A549 (cell line): ENCODE data around the gene MFSD2A. TPM values are rescaled to one million over a fixed set of nuclear protein-coding genes. Genes with fewer than 3 reads are reported as not detected.

Experiments used
- ATAC-seq, 2 experiments: fragments of 200-7000 bp in 1 of 2; fragments of >200 bp in 1 of 2; cut with Nextera tagmentation in 1 of 2; cut with Tn5 transposase in 1 of 2; 3 replicates each; pipeline versions ENCODE4 v1.8.0 to v1.9.1; 2018 to 2020; ENCODE audit warnings: mild to moderate bottlenecking in 1 of 2, moderate library complexity in 1 of 2
- CTCF ChIA-PET: fragments of 300-600 bp; sonication (Branson Sonifier 250); formaldehyde crosslinking; extraction: SDS; loops from one replicate; lab custom pipeline; 2021; ENCODE audit warnings: antibody characterized with exemption, inconsistent platforms; lab: Yijun Ruan, JAX
- POLR2A ChIA-PET: fragments of 350-600 bp; formaldehyde crosslinking; extraction: SDS; loops from one replicate; lab custom pipeline; 2021; ENCODE audit warnings: antibody characterized with exemption, inconsistent platforms; lab: Yijun Ruan, JAX
- DNase-seq, 2 experiments: peaks; one replicate each; pipeline versions ENCODE4 v3.0.0 to v3.0.0-alpha.2; 2011 to 2016; ENCODE audit warnings: low read depth in 1 of 2, low spot score in 1 of 2
- FAIRE-seq: peaks from 2 replicates; lab custom pipeline; 2011; peaks lifted over from hg19 to GRCh38; lab: Jason Lieb, UNC
- H3K27ac ChIP-seq, 2 experiments: fragments of >200 bp; sonication (Bioruptor Twin); formaldehyde crosslinking; 3 replicates each; pipeline ENCODE4 v1.5.1; 2016 to 2017
- H3K4me1 ChIP-seq: fragments of >200 bp; sonication (Bioruptor Twin); formaldehyde crosslinking; 3 replicates; pipeline ENCODE4 v1.6.1; 2016
- H3K4me2 ChIP-seq: fragments of >200 bp; sonication (Bioruptor Twin); formaldehyde crosslinking; 3 replicates; pipeline ENCODE4 v1.6.1; 2016
- H3K4me3 ChIP-seq: fragments of >200 bp; sonication (Bioruptor Twin); formaldehyde crosslinking; 3 replicates; pipeline ENCODE4 v1.5.1; 2016
- H3K9me3 ChIP-seq: fragments of >200 bp; sonication (Bioruptor Twin); formaldehyde crosslinking; 3 replicates; pipeline ENCODE4 v1.6.1; 2016
- BHLHE40 ChIP-seq: IDR thresholded peaks from 2 replicates; pipeline ENCODE4 v1.6.1; 2012; ENCODE audit warnings: low read depth, low read length, inconsistent platforms
- CEBPB ChIP-seq, 2 experiments: fragments of >200 bp in 1 of 2; sonication (Bioruptor Twin) in 1 of 2; formaldehyde crosslinking in 1 of 2; IDR thresholded peaks; 2 replicates each; pipeline ENCODE4 v1.6.1; 2012 to 2016
- EHMT2 ChIP-seq: fragments of 200-600 bp; sonication (generic); IDR thresholded peaks from 2 replicates; pipeline ENCODE4 v1.6.1; 2016; ENCODE audit warnings: antibody characterized with exemption, low read depth, mild to moderate bottlenecking, moderate library complexity
- FOSL2 ChIP-seq, 2 experiments: fragments of 450-650 bp in 1 of 2; fragments of >200 bp in 1 of 2; sonication (Bioruptor Twin) in 1 of 2; formaldehyde crosslinking; IDR thresholded peaks; 2 replicates each; pipeline versions ENCODE4 v1.5.0 to v1.6.1; 2016 to 2020; ENCODE audit warnings: mild to moderate bottlenecking in 1 of 2, moderate library complexity in 1 of 2
- FOXS1 ChIP-seq: fragments of 250-450 bp; sonication (Bioruptor Pico); IDR thresholded peaks from 2 replicates; pipeline ENCODE4 v1.5.0; 2020; ENCODE audit warnings: mild to moderate bottlenecking, moderate library complexity
- HMGXB4 ChIP-seq: fragments of 250-450 bp; sonication (Bioruptor Pico); IDR thresholded peaks from 2 replicates; pipeline ENCODE4 v1.5.0; 2021; ENCODE audit warnings: mild to moderate bottlenecking, moderate library complexity, borderline replicate concordance
- MAX ChIP-seq: IDR thresholded peaks from 2 replicates; pipeline ENCODE4 v1.6.1; 2012
- NPAS2 ChIP-seq: fragments of 250-450 bp; sonication (Bioruptor Pico); IDR thresholded peaks from 2 replicates; pipeline ENCODE4 v1.8.0; 2022; ENCODE audit warnings: mild to moderate bottlenecking, moderate library complexity, borderline replicate concordance
- NR3C1 ChIP-seq: fragments of >200 bp; sonication (Bioruptor Twin); formaldehyde crosslinking; IDR thresholded peaks from 3 replicates; pipeline ENCODE4 v1.6.1; 2017
- POLR2A ChIP-seq: IDR thresholded peaks from 2 replicates; pipeline ENCODE4 v1.6.1; 2012; ENCODE audit warnings: mild to moderate bottlenecking, low read length
- POLR2AphosphoS2 ChIP-seq: conservative IDR thresholded peaks from 2 replicates; pipeline ENCODE4 v1.6.1; 2012; ENCODE audit warnings: low read length, improper control_type of control experiment, inconsistent platforms
- RAD21 ChIP-seq, 2 experiments: fragments of >200 bp in 1 of 2; sonication (Bioruptor Twin) in 1 of 2; formaldehyde crosslinking in 1 of 2; IDR thresholded peaks in 1 of 2; conservative IDR thresholded peaks in 1 of 2; 2 replicates in 1 of 2; 3 replicates in 1 of 2; pipeline ENCODE4 v1.6.1; 2012 to 2018; ENCODE audit warnings: inconsistent platforms in 1 of 2
- RARB ChIP-seq: fragments of 250-450 bp; sonication (Bioruptor Pico); IDR thresholded peaks from 2 replicates; pipeline ENCODE4 v1.8.0; 2021; ENCODE audit warnings: mild to moderate bottlenecking, moderate library complexity
- SREBF2 ChIP-seq: fragments of 450-650 bp; IDR thresholded peaks from 2 replicates; pipeline ENCODE4 v1.6.1; 2014; ENCODE audit warnings: mild to moderate bottlenecking, moderate library complexity
- WGBS: methylation state at CpG from one replicate; pipeline ENCODE4 v1.1.6; 2017; ENCODE audit errors: missing lambda C conversion rate; 5-methylcytosine and 5-hydroxymethylcytosine counted together
- polyA plus RNA-seq, 4 experiments: library from polyadenylated mRNA; depleted of rRNA in 3 of 4; stranded (reverse); fragments of >200 nt; fragmentation: RNase III in 1 of 4; extraction: RNeasy Plus Mini Kit Qiagen cat#74134 plus additional on column Dnase treatment in 1 of 4; gene quantifications; 2 replicates in 3 of 4; 3 replicates in 1 of 4; pipeline ENCODE4 v1.2.3, GENCODE V29; 2011 to 2017

The MFSD2A gene
- polyA plus RNA-seq, 2 of the 4 experiments (the other 2 are of a cell fraction), result 3.0 to 3.1 TPM

DNA sequence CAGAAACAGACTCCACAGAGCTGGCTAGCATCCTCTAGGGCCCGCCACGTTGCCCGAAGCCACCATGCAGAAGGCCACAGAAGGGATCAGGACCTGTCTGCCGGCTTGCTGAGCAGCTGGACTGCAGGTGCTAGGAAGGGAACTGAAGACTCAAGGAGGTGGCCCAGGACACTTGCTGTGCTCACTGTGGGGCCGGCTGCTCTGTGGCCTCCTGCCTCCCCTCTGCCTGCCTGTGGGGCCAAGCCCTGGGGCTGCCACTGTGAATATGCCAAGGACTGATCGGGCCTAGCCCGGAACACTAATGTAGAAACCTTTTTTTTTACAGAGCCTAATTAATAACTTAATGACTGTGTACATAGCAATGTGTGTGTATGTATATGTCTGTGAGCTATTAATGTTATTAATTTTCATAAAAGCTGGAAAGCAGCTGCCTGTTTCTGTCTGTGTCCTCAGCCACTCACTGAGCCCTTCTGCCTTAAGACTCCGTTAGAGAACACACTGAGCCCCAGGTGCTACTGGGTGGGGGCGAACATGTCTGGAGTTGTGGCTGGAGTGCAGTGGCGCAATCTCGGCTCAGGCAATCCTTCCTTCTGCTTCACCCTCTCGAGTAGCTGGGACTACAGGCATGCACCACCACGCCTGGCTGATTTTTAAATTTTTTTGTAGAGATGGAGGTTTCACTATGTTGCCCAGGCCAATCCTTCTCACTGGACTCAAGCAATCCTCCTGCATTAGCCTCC lies 14.8 kb downstream of the MFSD2A start:
- 88% methylated on average over 8 of the region's 13 CpGs for WGBS
- FAIRE-seq (no peak), DNase-seq (no peak), ATAC-seq (no peak)
- Histone ChIP-seq H3K4me3 (no peak overlapping the region), H3K4me2 (no peak overlapping the region), H3K4me1 (no peaks in the 10 kb centered on the region), H3K9me3 (no peaks in the 10 kb centered on the region), H3K27ac (no peak overlapping the region)
- ChIA-PET CTCF (interaction anchor here (0.6 to 2.0 kb wide), 7 partner anchors 14 to 746 kb away, joined by 3 to 6 read pairs (median 3); no protein-coding TSS in a partner anchor), POLR2A (no interaction called here)
- TF ChIP-seq FOSL2 (IDR thresholded peaks at IDR 0.05), result no peak
- no peak for TF ChIP-seq FOSL2 (CRISPR knock-in tag; IDR thresholded peaks at IDR 0.05)
- TF ChIP-seq HMGXB4 (CRISPR knock-in tag), result no peak
- TF ChIP-seq POLR2A, result no peak
- TF ChIP-seq RAD21 (conservative IDR thresholded peaks at IDR 0.05 in 1 of 2, IDR thresholded peaks at IDR 0.05 in 1 of 2), result no peak
- TF ChIP-seq BHLHE40, result no peak
- no peak for TF ChIP-seq CEBPB (IDR thresholded peaks at IDR 0.05)
- TF ChIP-seq EHMT2, result no peak
- no peak for TF ChIP-seq NR3C1
- no peak for TF ChIP-seq MAX

DNA sequence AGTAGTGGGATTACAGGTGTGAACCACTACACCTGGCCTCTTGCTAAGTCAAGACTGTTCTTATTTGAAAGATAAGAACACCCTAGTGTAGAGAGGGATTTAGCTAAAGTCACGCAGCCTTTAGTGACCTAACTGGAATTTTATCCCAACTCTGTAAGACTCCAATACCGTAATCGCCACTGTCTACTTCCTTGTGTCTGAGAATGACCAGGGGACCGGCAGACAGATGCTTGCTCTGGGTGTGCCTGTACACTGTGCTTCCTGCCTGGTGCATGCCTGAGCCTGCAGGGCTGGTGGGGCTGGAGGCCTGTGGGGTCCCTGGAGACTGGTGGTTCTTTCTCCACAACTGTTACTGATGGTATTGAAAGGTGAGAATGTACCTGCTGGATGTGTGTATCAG lies 15.3 kb downstream of the MFSD2A start:
- 96% methylated on average over 3 of the region's 4 CpGs for WGBS
- no peaks in the 10 kb centered on the region for H3K9me3 ChIP-seq
- H3K4me1 ChIP-seq, result no peaks in the 10 kb centered on the region
- no peak overlapping the region for H3K4me2 ChIP-seq
- H3K4me3 ChIP-seq, result no peak overlapping the region
- TF ChIP-seq NPAS2 (CRISPR knock-in tag), result no peak
- TF ChIP-seq HMGXB4 (CRISPR knock-in tag), result no peak
- no peak for TF ChIP-seq BHLHE40
- TF ChIP-seq FOSL2 (IDR thresholded peaks at IDR 0.05), result no peak
- no peak for TF ChIP-seq FOSL2 (CRISPR knock-in tag; IDR thresholded peaks at IDR 0.05)
- no peak for TF ChIP-seq FOXS1 (CRISPR knock-in tag)
- no peak for TF ChIP-seq MAX
- no peak for TF ChIP-seq POLR2AphosphoS2
- no peak for TF ChIP-seq SREBF2
- ChIA-PET POLR2A (no interaction called here), CTCF (interaction anchor here (0.6 to 6.2 kb wide), 7 partner anchors 15 to 747 kb away, joined by 3 to 151 read pairs (median 3); no protein-coding TSS in a partner anchor)
- H3K27ac ChIP-seq, result no peak overlapping the region
- ATAC-seq, result no peak
- no peak for DNase-seq
- FAIRE-seq, result no peak

DNA sequence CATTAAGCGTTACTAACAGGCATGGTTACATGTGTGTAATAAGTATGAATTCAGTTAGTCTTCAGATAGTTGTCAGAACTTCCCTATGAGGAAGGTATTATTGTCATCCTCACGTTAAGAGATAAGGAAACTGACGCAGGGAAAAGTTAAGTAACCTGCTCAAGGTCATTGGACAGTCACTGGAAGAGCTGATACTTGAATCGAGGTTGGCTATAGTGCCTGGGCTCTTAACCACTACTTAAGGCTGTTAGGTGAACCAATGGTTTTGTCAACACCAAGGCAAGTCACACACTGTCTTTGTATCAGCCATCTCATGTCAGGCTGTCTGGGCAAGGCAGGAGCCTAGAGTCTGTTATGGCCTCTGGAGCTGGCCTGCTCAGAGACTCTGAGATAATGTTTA lies 16.2 kb downstream of the MFSD2A start:
- Histone ChIP-seq H3K4me2 (no peak overlapping the region), H3K4me1 (no peaks in the 10 kb centered on the region), H3K27ac (no peak overlapping the region), H3K4me3 (no peak overlapping the region), H3K9me3 (no peaks in the 10 kb centered on the region)
- CTCF ChIA-PET, result interaction anchor here (0.9 to 6.2 kb wide), 7 partner anchors 15 to 172 kb away, joined by 3 to 151 read pairs (median 3); no protein-coding TSS in a partner anchor
- no peak for DNase-seq
- no peak for TF ChIP-seq RARB (CRISPR knock-in tag)
- 69% methylated on average over 4 of the region's 4 CpGs for WGBS
- no peak for FAIRE-seq
- no peak for ATAC-seq
- POLR2A ChIA-PET, result no interaction called here
